Esophagus squamous epithelium (tissue), 4 donors: ENCODE data around the gene CT45A9.

Experiments used
- POLR2A ChIP-seq, 4 donors: fragments of 450-650 bp; IDR thresholded peaks; one replicate each; pipeline ENCODE4 v1.6.1; 2017; ENCODE audit warnings: antibody characterized with exemption in 4 of 4, mild to moderate bottlenecking in 4 of 4, moderate library complexity in 3 of 4
- TF ChIP-seq, protein P1 (sequence below), 6 experiments: fragments of 450-650 bp in 4 of 6; fragments of 200-600 bp in 2 of 6; sonication (generic) in 2 of 6; IDR thresholded peaks; one replicate each; pipeline ENCODE4 v1.5.1; 2016 to 2019; ENCODE audit warnings: antibody characterized with exemption in 6 of 6, mild to moderate bottlenecking in 4 of 6, moderate library complexity in 4 of 6

DNA sequence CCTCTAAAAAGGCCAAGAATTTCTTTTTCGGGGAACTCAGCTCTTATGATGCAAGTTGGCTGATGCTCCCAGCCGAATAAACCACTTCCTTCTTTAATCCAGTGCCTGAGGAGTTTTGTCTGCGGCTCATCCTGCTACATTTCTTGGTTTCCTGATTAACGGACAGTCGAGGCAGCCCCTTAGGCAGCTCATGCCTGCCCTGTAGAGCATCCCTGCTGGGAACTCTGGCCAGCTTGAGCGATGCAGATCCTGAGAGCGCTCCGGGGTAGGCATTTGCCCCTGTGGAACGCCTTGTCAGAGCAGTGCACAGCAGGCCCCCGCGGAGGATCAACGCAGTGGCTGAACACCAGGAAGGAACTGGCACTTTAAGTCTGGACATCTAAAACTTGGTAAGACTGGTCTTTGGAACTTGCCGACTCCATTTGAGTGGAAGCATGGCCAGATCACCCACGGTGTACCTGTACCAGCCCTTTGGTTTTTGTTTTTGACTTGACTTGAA lies 18.5 kb upstream of the CT45A9 start:
- TF ChIP-seq, protein P1, sequence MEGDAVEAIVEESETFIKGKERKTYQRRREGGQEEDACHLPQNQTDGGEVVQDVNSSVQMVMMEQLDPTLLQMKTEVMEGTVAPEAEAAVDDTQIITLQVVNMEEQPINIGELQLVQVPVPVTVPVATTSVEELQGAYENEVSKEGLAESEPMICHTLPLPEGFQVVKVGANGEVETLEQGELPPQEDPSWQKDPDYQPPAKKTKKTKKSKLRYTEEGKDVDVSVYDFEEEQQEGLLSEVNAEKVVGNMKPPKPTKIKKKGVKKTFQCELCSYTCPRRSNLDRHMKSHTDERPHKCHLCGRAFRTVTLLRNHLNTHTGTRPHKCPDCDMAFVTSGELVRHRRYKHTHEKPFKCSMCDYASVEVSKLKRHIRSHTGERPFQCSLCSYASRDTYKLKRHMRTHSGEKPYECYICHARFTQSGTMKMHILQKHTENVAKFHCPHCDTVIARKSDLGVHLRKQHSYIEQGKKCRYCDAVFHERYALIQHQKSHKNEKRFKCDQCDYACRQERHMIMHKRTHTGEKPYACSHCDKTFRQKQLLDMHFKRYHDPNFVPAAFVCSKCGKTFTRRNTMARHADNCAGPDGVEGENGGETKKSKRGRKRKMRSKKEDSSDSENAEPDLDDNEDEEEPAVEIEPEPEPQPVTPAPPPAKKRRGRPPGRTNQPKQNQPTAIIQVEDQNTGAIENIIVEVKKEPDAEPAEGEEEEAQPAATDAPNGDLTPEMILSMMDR (IDR thresholded peaks at IDR 0.05): no peak
- TF ChIP-seq POLR2A (IDR thresholded peaks at IDR 0.05): no peak
